Heart left ventricle (tissue), 13 donors: ENCODE results near the gene MED10.

Experiments
- CTCF ChIP-seq, 12 donors: fragments of 200-600 bp; sonication (generic) in 4 of 12; IDR thresholded peaks; one replicate each; pipeline versions ENCODE4 v1.5.0 to v1.8.0; 2018 to 2022; ENCODE audit warnings: antibody characterized with exemption in 12 of 12, mild to moderate bottlenecking in 5 of 12
- POLR2A ChIP-seq, 2 donors: fragments of 450-650 bp; IDR thresholded peaks; one replicate each; pipeline ENCODE4 v1.6.1; 2017; ENCODE audit warnings: antibody characterized with exemption in 2 of 2, mild to moderate bottlenecking in 2 of 2, moderate library complexity in 2 of 2
- donor health status: ischemic (EF 13 %, LVEDD 7.1; RV severe dilation, severe dysfunction).
- donor health status: DM: no; HTN: yes; CAD: no.
- donor health status: DM: no; HTN: no; CAD: no.
- donor health status: ischemic (EF 25% LVEDD 6.9; RV normal size, moderate dysfunction).
- donor health status: ischemic (EF 25% LVEDD 5.7; RV mildly dilated, moderate dysfunction).
- donor health status: ischemic (EF 35%, LVEDD 5.7; RV mildly dilated, moderate dysfunction).
- donor health status: nonischemic (EF 11% LVEDD 7.7; RV severe dilation, severe dysfunction).
- donor health status: DM: yes; HTN: yes; CAD: no.
- donor health status: PGD.
- donor health status: ischemic (EF 29% LVEDD 5.4; RV normal size, mild dysfunction).
- donor health status: nonischemic (EF 23%, LVEDD 6.1; RV moderate dilation, normal function).

- TF ChIP-seq CTCF (IDR thresholded peaks at IDR 0.05) (no peak), POLR2A (IDR thresholded peaks at IDR 0.05) (no peak)
Measured at GRCh38 chr5:6419340-6419852, 41.0 kb upstream of the MED10 start.
